Measurements from ENCODE around the gene UGT1A10.
"Not testable (repeated sequence)": the region's sequence is repeated elsewhere in the genome, so short reads cannot be mapped to it uniquely, and the experiment has no call there.

UGT1A10 gene

DNA sequence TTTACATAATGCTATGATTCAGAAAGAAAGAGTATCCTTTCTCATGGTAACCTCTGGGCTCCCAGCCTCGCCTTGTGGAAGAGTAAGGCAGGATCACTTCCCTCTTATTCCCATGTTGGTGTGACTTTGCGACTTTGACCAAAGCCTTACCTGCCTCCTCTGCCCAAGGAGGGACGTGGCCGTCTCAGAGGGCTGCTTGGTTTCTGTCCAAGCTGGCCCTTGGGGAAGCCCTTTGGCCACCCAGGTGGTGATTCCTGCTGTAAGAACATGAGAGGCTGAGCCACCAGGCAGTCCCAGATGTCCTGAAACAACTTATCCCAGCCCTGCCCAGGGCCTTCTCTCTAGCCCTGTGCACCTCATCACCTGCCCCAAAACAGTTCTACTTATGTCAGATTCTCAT, 62.5 kb downstream of the UGT1A10 start:
- DNase-seq: no peak

DNA sequence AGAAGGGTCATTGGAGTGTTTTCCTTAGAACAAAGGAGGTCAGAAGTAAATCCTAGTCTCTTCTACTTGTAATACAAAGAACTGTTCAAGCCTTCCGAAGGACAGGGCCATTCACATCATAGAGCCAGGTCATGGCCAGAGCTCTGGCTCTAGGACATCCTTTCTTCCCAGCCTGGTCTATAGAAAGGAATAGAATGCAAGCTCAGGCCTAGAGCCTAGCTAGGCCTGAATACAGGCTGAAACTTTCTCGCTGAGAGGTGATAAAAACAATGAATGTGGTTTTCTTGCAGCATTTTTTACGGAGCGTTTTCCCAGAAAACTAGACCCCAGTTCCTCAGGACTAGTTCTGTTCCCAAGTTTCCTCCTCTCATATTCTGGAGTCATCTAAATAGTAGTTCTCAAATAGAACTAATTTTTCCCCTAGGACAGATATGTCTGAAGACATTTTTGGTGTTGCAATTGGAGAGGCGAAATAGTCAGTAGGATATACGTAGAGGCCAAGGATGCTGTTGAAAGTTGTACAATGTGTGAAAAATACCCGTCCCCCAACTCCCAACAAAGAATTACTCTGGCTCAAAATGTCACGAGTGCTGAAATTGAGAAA, 63.3 kb downstream of the UGT1A10 start:
- DNase-seq: no peak

DNA sequence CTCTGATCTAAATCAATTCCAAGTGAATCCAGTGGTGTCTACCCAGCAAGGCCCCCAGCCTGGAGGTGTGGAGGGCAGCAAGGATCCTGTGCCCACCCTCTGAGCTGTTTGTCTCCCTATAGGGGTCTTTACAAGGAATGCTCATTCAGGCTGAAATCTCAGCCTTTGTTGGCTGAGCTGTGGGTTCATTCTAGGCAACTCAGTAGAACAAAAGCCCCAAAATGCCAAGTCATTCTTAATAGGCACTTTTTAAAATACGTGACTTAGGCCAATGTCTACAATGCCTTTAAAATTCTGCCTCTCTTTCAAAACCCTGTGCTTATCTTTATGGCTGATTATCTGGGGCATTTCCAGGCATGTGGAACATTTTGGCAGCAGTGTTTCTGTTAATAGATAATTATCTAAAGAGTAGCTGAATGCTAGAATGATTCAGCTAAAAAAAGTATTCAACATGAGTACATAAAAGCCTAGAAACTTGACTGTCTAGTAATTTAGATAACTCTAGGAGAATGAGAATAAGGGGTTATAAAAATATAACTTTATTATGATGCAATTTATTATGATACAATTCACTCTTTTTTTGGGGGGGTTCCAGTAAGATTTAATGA, 63.9 kb downstream of the UGT1A10 start:
- peak; percentile 11 for DNase-seq

DNA sequence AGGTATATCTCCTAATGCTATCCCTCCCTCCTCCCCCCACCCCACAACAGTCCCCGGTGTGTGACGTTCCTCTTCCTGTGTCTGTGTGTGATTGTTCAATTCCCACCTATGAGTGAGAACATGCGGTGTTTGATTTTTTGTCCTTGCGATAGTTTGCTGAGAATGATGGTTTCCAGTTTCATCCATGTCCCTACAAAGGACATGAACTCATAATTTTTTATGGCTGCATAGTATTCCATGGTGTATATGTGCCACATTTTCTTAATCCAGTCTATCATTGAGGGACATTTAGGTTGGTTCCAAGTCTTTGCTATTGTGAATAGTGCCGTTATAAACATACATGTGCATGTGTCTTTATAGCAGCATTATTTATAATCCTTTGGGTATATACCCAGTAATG, 64.6 kb downstream of the UGT1A10 start:
- not testable (repeated sequence) for DNase-seq

DNA sequence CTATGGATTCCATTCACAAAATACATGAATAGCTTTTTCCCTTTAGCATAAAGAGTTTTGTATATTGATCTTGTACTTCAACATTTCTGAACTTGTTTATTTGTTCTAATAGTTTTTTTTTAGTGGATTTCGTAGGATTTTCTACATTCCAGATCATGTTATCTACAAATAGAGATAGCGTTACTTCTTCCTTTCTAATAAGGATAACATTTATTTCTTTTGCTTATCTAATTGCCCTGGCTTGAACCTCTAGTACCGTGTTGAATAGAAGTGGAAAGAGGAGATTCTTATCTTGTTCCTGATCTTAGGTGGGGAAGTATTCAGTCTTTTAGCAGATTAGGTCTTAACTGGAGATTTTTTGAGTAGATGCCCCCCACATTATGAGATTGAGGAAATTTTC, 66.0 kb downstream of the UGT1A10 start:
- DNase-seq: no peak

DNA sequence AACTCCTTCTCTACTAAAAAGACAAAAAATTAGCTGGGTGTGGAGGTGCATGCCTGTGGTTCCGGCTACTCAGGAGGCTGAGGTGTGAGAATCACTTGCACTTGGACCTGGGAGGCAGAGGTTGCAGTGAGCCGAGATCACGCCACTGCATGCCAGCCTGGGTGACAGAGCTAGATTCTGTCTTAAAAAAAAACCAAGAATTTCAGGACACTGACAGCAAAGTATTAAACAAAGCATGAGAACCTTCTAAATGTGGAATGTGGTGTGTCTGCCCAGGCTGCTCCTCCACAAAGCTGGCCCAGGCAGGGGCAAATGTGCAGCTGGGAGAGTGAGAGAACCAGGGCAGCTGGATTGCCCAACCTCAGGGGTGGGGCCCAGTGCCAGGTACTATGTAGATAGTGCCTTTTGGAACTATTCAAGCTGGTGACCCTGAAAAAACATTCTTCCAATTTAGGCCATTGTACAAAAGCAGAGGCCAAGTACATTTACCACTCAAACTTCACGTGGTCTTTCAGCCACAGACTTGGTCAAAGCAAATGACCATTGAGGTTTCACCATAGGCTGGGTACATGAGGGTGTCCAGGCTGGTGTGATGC, 69.8 kb downstream of the UGT1A10 start:
- no peak for DNase-seq

DNA sequence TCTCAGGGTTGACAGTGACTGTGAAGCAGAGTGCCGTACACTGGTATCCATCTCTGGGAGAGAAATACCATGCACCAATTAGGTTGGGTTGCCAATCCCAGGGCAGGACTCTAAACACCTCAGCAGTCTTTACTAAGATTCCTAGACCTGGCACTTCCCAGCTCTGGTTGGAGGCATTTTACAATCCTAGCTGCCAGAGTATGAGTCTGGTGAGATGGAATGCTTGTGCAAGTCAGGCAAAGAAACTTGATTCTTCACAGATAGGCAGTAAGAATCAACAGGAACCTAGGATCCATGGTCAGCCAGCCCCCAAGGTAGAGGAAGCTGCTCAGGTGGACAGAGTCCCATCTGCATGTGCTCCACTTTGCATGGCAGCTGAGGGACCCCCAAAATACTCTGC, 70.5 kb downstream of the UGT1A10 start:
- DNase-seq: no peak

DNA sequence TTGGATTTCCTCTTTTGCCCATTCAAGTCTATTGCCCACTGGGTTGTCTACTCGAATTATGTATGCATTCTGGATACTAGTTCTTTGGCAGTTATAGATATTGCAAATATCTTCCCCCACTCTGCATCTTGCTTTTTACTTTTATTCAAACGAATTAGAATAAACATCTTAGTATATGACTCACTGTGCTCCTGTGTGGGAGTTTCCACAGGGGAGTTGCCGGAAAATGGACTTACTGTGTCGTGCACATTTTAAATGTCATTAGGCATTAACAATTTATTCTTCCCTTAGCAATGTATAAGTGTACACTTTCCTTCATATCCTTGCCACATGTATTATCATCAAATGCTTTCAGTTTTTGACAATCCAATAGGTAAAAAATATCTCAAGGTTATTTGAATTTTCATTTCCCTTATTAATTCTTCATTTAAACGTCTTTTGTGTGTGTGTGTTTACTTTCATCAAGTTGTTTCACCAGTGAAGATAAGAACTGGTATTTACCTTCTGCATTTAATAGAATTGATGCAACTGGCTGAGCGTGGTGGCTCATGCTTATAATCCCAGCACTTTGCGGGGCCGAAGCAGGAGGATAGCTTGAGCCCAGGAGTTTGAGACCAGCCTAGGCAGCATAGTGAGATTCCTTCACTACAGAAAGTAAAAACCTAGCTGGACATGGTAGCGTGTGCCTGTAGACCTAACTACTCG, 71.8 kb downstream of the UGT1A10 start:
- DNase-seq: no peak

DNA sequence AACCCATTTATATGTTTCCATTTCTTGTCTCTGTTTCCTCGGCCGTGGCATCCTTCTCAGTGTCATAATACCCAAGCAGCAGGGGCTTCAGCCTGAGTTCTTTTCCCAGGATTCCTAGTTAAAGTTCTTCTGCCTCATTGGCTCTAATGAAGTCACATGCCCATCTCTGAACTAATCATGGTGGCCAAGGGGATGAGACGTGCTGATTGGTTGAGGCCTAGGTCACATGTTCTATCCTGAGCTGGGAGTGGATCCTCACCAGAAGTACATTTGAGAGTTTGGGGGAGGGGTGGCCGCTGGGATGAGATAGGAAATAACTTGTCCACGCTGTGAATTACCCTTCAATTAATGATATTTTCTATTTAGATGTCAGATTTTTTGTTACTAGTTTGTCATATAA, 72.7 kb downstream of the UGT1A10 start:
- no peak for DNase-seq

DNA sequence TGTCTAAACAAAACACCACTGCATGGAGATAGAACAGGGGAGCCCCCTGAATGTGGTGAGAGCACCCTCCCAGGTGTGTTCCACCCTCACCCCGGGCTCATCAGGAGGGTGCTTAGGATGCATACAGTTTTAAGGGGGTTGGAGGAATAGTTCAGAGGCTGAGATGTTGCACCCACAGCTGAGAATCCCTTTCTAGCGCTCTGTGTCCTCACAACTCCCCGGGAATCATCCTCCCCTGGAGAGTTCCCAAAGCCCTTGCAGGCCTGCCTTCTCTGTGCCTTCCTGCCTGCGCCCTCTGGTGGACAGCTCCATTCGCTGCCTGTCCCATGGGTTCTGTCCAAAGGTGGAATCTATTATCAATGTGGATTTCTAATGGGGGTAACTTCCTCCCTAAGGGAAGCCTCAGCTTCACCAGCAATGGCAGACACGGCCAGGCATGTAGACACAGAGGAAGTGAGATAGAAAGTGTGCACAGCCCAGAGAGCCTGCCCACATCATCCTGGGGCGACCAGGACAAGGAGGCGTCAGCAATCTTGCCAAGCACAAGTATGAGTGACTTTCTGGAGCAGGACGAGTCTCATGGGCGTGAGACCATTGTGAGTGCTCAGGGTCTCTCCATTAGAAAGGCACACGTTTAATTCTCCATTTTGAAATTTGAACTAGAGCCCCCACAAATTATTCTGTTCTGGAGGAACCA, 75.2 kb downstream of the UGT1A10 start:
- peak; percentile 32 for DNase-seq

DNA sequence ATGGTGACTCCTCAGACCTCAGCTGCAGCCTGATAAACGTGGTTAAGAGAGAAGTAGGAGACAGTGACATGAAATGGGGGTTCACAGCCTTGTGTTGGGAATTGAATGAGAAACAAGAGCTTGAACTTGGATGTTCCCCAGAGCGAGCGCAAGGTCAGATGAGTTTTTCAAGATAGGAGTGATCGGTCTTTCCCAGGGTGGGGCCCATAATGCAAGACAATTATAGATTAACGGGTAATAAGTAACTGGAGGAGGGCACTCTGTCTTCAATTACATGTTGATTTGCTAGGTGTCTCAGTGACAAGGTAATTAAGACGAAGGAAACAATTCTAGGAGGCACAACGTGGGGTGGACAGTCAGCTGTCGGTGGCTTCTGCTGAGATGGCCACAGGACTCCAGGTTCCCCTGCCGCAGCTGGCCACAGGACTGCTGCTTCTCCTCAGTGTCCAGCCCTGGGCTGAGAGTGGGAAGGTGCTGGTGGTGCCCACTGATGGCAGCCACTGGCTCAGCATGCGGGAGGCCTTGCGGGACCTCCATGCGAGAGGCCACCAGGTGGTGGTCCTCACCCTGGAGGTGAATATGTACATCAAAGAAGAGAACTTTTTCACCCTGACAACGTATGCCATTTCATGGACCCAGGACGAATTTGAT, 76.5 kb downstream of the UGT1A10 start, which contains the start of gene UGT1A5:
Gene UGT1A5 (plus strand): TSS at position 297 of the 651 bp plus-strand sequence. CDS start 85 bp downstream, at position 382.
- DNase-seq: no peak

DNA sequence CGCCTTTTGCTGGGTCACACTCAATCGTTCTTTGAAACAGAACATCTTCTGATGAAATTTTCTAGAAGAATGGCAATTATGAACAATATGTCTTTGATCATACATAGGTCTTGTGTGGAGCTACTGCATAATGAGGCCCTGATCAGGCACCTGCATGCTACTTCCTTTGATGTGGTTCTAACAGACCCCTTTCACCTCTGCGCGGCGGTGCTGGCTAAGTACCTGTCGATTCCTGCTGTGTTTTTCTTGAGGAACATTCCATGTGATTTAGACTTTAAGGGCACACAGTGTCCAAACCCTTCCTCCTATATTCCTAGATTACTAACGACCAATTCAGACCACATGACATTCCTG, 77.0 kb downstream of the UGT1A10 start:
- no peak for DNase-seq

DNA sequence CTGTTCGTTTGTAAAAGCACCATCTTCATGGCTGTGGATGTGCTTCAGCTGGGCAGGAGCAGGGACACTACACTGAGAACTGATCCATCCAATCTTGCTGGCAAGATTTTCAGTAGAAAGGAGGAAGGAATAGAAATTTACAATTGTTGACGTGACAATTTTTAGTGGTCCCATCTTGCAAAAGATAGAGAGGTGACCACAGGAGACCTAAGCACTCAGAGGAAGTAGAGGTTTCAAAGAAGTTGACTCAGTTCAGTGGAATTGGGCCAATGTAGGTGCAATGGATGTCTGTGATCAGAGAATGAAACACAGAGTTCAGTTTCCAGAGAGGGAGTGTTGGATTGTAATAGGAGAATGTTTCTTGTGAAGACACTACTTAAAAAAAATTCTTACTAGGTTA, 77.9 kb downstream of the UGT1A10 start:
- DNase-seq: no peak

DNA sequence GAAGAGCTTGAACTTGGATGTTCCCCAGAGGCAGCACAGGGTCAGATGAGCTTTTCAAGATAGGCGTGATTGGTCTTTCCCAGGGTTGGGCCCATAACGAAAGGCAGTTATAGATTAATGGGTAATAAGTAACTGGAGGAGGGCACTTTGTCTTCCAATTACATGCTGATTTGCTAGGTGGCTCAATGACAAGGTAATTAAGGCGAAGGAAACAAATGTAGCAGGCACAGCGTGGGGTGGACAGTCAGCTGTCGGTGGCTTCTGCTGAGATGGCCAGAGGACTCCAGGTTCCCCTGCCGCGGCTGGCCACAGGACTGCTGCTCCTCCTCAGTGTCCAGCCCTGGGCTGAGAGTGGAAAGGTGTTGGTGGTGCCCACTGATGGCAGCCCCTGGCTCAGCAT, 82.3 kb downstream of the UGT1A10 start, which contains the start of gene UGT1A4:
Gene UGT1A4 (plus strand): TSS at position 185 of the 400 bp plus-strand sequence. CDS start 85 bp downstream, at position 270.
- DNase-seq: no peak

DNA sequence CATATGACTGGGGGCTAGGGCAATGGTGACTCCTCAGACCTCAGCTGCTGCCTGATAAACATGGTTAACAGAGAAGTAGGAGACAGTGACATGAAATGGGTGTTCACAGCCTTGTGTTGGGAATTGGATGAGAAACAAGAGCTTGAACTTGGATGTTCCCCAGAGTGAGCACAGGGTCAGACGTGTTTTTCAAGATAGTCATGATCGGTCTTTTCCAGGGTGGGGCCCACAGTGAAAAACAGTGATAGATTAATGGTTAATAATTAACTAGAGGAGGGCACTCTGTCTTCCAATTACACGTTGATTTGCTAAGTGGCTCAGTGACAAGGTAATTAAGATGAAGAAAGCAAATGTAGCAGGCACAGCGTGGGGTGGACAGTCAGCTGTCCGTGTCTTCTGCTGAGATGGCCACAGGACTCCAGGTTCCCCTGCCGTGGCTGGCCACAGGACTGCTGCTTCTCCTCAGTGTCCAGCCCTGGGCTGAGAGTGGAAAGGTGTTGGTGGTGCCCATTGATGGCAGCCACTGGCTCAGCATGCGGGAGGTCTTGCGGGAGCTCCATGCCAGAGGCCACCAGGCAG, 92.6 kb downstream of the UGT1A10 start, which contains the start of gene UGT1A3:
Gene UGT1A3 (plus strand): TSS at position 320 of the 579 bp plus-strand sequence. CDS start 85 bp downstream, at position 405.
- DNase-seq: no peak

DNA sequence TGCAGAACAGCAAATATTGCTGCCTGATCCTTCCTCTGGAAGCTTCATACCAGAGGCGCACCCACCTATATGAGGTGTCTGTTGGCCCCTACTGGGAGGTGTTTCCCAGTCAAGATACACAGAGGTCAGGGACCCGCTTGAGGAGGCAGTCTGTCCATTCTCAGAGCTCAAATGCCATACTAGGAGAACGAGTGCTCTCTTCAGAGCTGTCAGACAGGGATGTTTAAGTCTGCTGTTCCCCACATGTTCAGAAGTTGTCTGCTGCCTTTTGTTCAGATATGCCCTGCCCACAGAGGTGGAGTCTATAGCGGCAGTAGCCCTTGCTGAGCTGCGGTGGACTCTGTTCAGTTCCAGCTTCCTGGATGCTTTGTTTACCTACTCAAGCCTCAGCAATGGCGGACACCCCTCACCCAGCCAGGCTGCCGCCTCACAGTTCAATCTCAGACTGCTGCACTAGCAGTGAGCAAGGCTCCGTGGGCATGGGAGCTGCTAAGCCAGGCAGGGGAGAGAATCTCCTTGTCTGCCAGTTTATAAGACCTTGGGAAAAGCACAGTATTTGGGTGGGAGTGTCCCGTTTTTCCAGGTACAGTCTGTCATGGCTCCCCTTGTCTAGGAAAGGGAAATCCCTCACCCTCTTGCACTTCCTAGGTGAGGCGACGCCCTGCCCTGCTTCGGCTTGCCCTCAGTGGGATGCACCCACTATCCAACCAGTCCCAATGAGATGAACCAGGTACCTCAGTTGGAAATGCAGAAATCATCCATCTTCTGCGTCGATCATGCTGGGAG, 100.8 kb downstream of the UGT1A10 start:
- not testable (repeated sequence) for DNase-seq

DNA sequence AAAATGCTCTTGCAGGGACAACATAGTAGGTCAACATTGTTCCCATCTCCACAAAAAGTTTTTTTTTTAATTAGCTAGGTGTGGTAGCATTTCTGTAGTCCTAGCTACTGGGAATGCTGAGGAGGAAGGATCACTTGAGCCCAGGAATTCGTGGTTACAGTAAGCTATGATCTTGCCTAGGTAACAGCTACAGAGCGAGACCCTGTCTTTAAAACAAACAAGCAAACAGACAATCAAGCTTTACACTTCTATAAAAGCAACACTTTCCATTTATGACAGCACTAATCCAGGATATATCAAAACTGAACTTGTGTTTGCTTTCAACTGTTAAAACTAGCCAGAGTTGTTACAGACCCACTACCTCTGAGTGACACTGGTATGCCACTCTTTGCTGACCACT, 104.6 kb downstream of the UGT1A10 start:
- DNase-seq: no peak

DNA sequence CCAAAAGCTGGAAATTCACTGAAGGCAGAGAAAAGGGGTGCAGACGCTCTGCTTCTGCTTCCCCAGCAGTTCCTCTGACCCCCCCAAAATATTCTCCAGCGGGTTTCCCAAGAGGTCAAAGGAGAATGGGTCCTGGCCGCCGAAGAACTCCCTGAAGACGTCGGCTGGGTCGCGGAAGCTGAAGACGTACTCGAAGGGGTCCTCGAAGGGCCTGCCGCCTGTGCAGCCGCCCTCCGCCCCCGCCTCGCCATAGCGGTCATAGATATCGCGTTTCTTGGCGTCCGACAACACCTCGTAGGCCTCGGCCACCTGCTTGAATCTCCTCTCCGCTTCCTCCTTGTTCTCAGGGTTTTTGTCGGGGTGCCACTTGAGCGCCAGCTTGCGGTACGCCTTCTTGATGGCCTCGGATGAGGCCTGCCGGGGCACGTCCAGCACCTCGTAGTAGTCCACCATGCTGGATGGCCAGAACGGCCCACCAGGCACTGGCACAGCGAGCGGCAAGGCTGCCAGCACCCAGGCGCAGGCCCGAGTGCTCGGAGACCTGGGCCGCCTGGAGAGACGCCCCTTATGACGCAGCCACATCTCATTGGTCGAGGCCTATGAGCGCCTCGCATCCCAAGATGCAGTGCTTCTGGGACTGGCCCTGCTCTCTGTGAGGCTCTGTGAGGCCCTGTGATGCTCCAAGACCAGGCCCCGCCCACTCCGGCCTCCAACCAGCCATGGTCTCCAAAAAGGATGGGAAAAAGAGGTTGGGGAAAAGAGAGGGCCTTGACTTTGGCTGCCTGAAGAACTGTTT, 107.4 kb downstream of the UGT1A10 start:
- no peak for DNase-seq

DNA sequence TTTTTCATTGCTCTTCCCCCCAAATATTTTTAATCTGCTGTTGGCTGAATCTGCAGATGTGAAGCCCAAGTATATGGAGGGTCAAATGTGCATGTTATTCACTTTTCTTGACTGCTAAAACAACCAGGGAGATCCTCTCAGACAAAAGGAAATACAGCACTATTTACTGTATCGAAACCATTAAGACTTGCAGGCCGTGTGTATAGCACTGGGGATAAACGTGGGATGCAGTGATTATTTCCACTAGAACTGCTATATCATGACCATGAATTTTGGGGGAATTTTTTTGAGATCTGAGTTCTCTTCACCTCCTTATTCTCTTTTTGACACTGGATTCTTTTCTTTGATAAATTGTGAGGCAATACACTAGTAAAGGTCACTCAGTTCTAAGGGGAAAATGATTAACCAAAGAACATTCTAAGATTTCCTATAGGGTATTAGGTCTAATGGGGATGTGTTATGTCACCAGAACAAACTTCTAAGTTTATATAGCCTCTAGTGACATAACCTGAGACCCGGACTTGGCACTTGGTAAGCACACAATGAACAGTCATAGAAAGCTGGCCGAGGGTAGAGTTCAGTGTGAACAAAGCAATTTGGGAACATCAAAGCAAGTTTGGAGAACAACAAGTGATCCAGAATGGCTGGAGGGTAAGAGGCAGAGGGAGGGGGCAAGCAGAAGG, 109.0 kb downstream of the UGT1A10 start:
- DNase-seq: no peak

DNA sequence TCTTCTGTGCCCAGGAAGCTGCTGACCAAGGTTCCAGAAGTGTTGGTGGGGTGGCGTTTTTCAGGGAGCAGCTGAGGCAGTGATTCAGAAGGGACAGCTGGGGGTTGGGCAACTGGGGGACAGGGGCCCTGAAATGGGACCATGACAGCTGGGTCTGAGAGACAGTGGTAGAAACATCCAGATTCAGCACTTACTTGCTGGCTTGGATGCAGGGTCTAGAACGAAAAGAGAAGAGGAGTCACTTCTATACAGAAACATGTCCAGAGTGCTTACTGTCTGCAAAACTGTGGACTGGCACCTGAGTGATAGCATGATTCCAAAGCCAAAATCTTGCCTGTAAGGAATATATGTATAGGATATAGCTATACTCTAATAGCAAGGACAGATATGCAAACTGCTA, 109.6 kb downstream of the UGT1A10 start:
- not testable (repeated sequence) for DNase-seq
